Motor neuron (in vitro differentiated cells): Measurements from ENCODE around the gene NDUFS4. TPM values are rescaled to one million over a fixed set of nuclear protein-coding genes. Genes with fewer than 3 reads are reported as not detected.
A peak's percentile ranks its signal among the peaks of the same experiment; 100 is the strongest.
"Not testable (repeated sequence)": the region's sequence is repeated elsewhere in the genome, so short reads cannot be mapped to it uniquely, and the experiment has no call there.

Experiments used
- ATAC-seq, 8 experiments: fragments of 200-7000 bp; cut with Tn5 transposase; replicated peaks in 6 of 8; 2 replicates each; pipeline ENCODE4 v1.8.0; 2021; ENCODE audit warnings: mild to moderate bottlenecking in 8 of 8, moderate library complexity in 8 of 8
- H3K27ac ChIP-seq, 2 donors: fragments of 250-450 bp; sonication (Bioruptor Pico); 2 replicates each; pipeline ENCODE4 v1.9.0; 2021; ENCODE audit warnings: antibody characterized with exemption in 2 of 2, mild to moderate bottlenecking in 2 of 2, moderate library complexity in 1 of 2
- H3K4me1 ChIP-seq, 2 donors: fragments of 250-450 bp; sonication (Bioruptor Pico); replicated peaks in 1 of 2; 2 replicates each; pipeline ENCODE4 v1.6.1; 2021; ENCODE audit warnings: antibody characterized with exemption in 2 of 2, mild to moderate bottlenecking in 2 of 2, moderate library complexity in 1 of 2
- H3K4me3 ChIP-seq, 5 donors: fragments of 250-450 bp; sonication (Bioruptor Pico); 2 replicates each; pipeline ENCODE4 v1.9.0; 2021; ENCODE audit warnings: antibody characterized with exemption in 5 of 5, mild to moderate bottlenecking in 5 of 5, moderate library complexity in 4 of 5
- WGBS, 10 experiments: fragments of 450-650 bp; shearing (Covaris generic); methylation state at CpG; one replicate each; pipeline ENCODE4 v1.0.0; 2022; 5-methylcytosine and 5-hydroxymethylcytosine counted together
- in situ Hi-C, 9 experiments: fragments of 400-800 bp; cut with MboI; loops; one replicate each; pipeline ENCODE4 v1.15.0; 2021; ENCODE audit warnings: low sequenced_read_pairs in 9 of 9, low pct_unique_long_range_greater_than_20kb in 2 of 9; ENCODE audit not compliant: unreplicated experiment in 9 of 9
- total RNA-seq, 8 experiments: library from RNA; unstranded; fragments of 300-600 nt; gene quantifications; 2 replicates each; pipeline versions ENCODE4 v1.2.3 to v1.2.4, GENCODE V29; 2022

Gene NDUFS4
- total RNA-seq, 8 experiments from 2014 or later = 95.0 to 205 (median 161) TPM

DNA sequence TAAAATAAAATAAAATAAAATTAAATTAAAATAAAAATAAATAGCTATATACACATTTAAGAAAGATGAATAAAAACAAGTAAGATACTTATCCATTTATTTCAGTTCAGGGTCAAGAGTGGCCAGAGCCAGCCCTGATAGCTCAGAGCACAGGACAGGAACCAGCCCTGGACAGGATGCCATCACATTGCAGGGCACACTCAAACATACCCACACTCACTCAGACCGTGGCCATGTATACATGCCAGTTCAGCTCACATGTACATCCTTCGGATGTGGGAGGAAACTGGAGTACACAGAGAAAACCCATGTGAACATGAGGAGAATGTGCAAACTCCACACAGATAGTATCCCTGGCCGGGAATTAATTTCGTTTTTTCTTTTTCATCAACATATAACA, 21.8 kb downstream of the NDUFS4 start:
- ATAC-seq = no peak
- no peak overlapping the region for H3K27ac ChIP-seq
- 79 to 100% (median 94%) methylated on average over 1 to 4 of the region's 4 CpGs; no CpG with 5 or more reads in 2 of the 10 experiments for WGBS, 10 experiments
- no peak overlapping the region for H3K4me3 ChIP-seq
- H3K4me1 ChIP-seq = no peaks in the 10 kb centered on the region
- in situ Hi-C loops = no loop called here

DNA sequence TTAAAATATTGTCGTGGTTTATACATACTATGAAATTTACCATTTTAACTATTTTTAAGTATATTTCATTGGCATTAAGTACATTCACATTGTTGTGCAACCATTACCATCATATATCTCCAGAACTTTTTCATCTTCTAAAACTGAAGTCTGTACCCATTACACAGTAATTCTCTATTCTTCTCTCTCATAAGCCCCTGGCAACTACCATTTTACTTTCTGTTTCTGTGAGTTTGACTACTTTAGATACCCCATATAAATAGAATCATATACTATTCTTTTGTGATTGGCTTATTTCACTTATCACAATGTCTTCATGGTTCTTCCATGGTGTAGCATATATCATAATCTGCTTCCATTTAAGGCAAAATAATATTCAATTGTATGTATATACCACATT, 30.3 kb downstream of the NDUFS4 start:
- no peak overlapping the region for H3K27ac ChIP-seq
- no peak for ATAC-seq
- H3K4me3 ChIP-seq = no peak overlapping the region
- no peaks in the 10 kb centered on the region for H3K4me1 ChIP-seq
- in situ Hi-C loops = no loop called here
- whole genome bisulfite sequencing, 10 experiments = 8 to 100% (median 100%) methylated on average over 1 of the region's 1 CpG; no CpG with 5 or more reads in 1 of the 10 experiments

- no peak for ATAC-seq
- WGBS, 10 experiments = 90 to 100% (median 96%) methylated on average over 1 of the region's 1 CpG; no CpG with 5 or more reads in 2 of the 10 experiments
- in situ Hi-C loops = no loop called here
Observed at GRCh38 chr5:53594419-53594818, 34.0 kb downstream of the NDUFS4 start.

DNA sequence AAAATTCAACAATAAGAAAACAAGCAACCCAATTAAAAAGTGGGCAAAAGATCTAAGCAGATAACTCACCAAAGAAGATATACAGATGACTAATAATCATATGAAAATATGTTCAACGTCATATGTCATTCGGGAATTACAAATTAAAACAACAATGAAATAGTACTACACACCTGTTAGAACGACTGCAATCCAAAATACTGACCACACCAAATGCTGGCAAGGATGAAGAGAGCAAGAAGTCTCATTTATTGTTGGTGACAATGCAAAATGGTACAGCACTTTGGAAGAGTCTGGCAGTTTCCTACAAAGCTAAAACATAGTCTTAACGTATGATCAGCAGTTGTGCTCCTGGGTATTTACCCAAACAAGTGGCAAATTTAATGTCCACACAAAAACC, 37.5 kb downstream of the NDUFS4 start:
- in situ Hi-C loops = no loop called here
- WGBS, 10 experiments = 69 to 100% (median 94%) methylated on average over 3 to 4 of the region's 4 CpGs; no CpG with 5 or more reads in 3 of the 10 experiments
- Histone ChIP-seq H3K4me1 (no peaks in the 10 kb centered on the region), H3K27ac (no peak overlapping the region), H3K4me3 (no peak overlapping the region)
- ATAC-seq = no peak

More at GRCh38 chr5:53594419-53594818, 34.0 kb downstream of the NDUFS4 start:
- H3K4me3 ChIP-seq = no peak overlapping the region
- no peak overlapping the region for H3K27ac ChIP-seq
- no peaks in the 10 kb centered on the region for H3K4me1 ChIP-seq

- Histone ChIP-seq H3K4me3 (no peak overlapping the region), H3K27ac (no peak overlapping the region), H3K4me1 (no peaks in the 10 kb centered on the region)
- in situ Hi-C loops = no loop called here
- WGBS, 10 experiments = 43 to 100% (median 93%) methylated on average over 3 to 5 of the region's 5 CpGs; no CpG with 5 or more reads in 1 of the 10 experiments
- no peak for ATAC-seq
Observed at GRCh38 chr5:53601570-53601969, 41.1 kb downstream of the NDUFS4 start.

- in situ Hi-C loops = no loop called here
- 35 to 90% (median 75%) methylated on average over 1 to 6 of the region's 6 CpGs; no CpG with 5 or more reads in 1 of the 10 experiments for WGBS, 10 experiments
- peak in 1 of 8 experiments; percentile 39 for ATAC-seq
- no peaks in the 10 kb centered on the region for H3K4me1 ChIP-seq
- H3K4me3 ChIP-seq = no peak overlapping the region
- H3K27ac ChIP-seq = no peak overlapping the region
Observed at GRCh38 chr5:53603009-53603687, 42.7 kb downstream of the NDUFS4 start.

DNA sequence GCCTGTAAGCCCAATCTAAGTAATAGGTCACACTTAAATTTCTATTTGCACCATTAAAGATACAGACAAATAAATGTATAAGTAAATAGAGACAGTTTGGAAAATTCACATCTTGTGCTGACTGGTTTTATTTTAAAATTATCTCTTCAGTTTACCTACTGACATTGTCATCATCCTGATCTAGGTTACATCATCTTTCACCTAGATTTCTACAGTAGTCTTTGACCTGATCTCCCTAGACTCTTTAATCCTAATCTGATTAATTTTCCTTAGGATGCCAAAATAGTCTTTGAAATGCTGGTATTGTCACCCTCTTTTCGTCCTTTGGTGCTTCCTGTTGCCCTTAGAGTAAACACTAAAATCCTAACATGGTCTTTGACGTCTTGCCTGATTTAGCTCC, 43.9 kb downstream of the NDUFS4 start:
- ATAC-seq = no peak

DNA sequence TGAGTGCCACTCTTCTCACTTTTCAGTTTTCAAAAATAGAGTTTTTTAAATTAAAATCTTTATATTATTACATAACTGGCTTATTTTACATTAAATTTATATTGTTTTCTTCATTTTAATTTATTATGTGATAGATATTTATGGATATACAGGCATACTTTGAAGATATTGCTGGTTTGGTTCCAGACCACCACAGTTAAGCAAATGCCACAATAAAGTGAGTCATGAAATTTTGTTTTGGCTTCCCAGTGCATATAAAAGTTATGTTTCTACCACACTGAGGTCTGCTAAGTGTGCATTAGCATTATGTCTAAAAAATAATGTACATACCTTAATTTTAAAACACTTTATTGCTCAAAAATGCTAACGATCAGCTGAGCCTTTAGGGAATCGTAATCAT, 47.4 kb downstream of the NDUFS4 start:
- in situ Hi-C loops = no loop called here

More for the DNA sequence above, 43.9 kb downstream of the NDUFS4 start:
- Histone ChIP-seq H3K4me1 (no peaks in the 10 kb centered on the region), H3K27ac (no peak overlapping the region), H3K4me3 (no peak overlapping the region)
- 81 to 100% (median 89%) methylated on average over 1 to 2 of the region's 2 CpGs for WGBS, 10 experiments
- in situ Hi-C loops = no loop called here

GRCh38 chr5:53608897-53609296, 48.5 kb downstream of the NDUFS4 start:
- H3K4me1 ChIP-seq, H3K4me3 ChIP-seq, H3K27ac ChIP-seq, ATAC-seq, in situ Hi-C loops: not testable (repeated sequence)
- 76 to 100% (median 94%) methylated on average over 1 to 4 of the region's 4 CpGs; no CpG with 5 or more reads in 2 of the 10 experiments for WGBS, 10 experiments

More for the DNA sequence above, 47.4 kb downstream of the NDUFS4 start:
- no peak overlapping the region for H3K4me3 ChIP-seq
- H3K27ac ChIP-seq = no peak overlapping the region
- peak in 3 of 8 experiments; percentile 87 to 91 (median 91) for ATAC-seq
- no peaks in the 10 kb centered on the region for H3K4me1 ChIP-seq
- WGBS, 10 experiments = 0 to 100% (median 66%) methylated on average over 1 to 2 of the region's 2 CpGs; no CpG with 5 or more reads in 2 of the 10 experiments

GRCh38 chr5:53613061-53613460, 52.6 kb downstream of the NDUFS4 start:
- in situ Hi-C loops = no loop called here
- WGBS, 10 experiments = 14 to 100% (median 71%) methylated on average over 1 to 3 of the region's 3 CpGs; no CpG with 5 or more reads in 2 of the 10 experiments
- Histone ChIP-seq H3K27ac (no peak overlapping the region), H3K4me1 (peaks cover 0 to 12% of the 10 kb centered on the region in 2 donors), H3K4me3 (no peak overlapping the region)
- ATAC-seq = no peak

DNA sequence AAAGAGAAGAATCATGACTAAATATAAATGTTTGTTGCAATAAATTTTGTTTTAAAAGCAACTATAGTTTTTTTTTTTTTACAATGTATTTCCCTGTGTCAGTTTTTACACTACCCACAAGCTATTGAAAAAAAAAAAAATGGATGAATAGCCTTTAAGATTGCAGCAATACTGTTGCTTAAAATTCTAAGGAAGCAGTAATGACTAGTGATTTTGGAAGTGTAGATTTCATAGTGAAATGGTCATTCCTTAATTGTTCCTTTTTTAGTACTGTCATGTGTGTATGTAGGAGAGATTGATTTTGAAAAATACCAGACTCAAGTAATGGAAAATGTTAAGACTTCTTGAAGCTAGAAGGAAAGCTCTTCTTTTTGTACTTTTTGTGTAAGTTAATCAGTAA, 53.1 kb downstream of the NDUFS4 start:
- ATAC-seq = no peak
- H3K27ac ChIP-seq = no peak overlapping the region
- H3K4me1 ChIP-seq = peaks cover 0 to 12% of the 10 kb centered on the region in 2 donors
- in situ Hi-C loops = no loop called here
- H3K4me3 ChIP-seq = no peak overlapping the region

- Histone ChIP-seq H3K4me3 (no peak overlapping the region), H3K4me1 (peaks cover 0 to 12% of the 10 kb centered on the region in 2 donors), H3K27ac (no peak overlapping the region)
- ATAC-seq = no peak
- 19 to 100% (median 45%) methylated on average over 1 to 2 of the region's 2 CpGs; no CpG with 5 or more reads in 1 of the 10 experiments for WGBS, 10 experiments
- in situ Hi-C loops = no loop called here
Observed at GRCh38 chr5:53614376-53614885, 54.0 kb downstream of the NDUFS4 start.

DNA sequence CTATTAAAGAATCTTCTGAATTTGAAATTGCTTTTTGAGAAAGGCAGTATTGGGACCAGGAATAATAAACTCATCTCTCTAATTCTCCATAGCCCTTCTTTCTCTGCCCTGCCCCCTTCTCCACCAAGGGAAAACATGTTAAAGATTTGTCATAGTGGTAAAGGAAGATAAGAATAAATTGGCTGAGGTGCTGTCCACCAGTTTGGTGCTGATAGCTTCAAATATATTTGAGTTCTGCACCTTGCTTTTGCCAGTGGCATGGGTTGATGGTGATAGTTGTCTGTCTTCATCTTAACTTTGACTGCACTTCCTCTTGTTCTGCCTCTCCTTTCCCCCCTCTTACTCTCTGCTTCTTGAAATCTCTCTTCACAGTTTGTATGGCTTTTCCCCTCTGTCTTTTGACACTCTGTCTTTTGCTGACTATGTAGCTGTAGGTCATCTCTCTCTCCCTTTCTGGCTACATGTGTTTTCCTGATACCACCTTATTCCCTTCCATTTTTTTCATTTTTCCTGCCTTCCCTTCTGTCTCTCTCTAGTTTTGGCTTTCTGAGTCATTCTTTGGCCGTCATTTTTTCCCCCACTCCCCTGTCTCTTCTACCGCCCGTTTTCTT, 56.6 kb downstream of the NDUFS4 start:
- in situ Hi-C loops = no loop called here
- ATAC-seq = no peak
- Histone ChIP-seq H3K4me1 (peaks cover 0 to 12% of the 10 kb centered on the region in 2 donors), H3K4me3 (no peak overlapping the region), H3K27ac (no peak overlapping the region)
- 62 to 100% (median 95%) methylated on average over 3 of the region's 3 CpGs; no CpG with 5 or more reads in 2 of the 10 experiments for WGBS, 10 experiments
